ENCODE results near the gene ZNF556. TPM values are rescaled to one million over a fixed set of nuclear protein-coding genes. Genes with fewer than 3 reads are reported as not detected.
"Not testable (repeated sequence)": the region's sequence is repeated elsewhere in the genome, so short reads cannot be mapped to it uniquely, and the experiment has no call there.

Gene ZNF556
- total RNA-seq, 4 donors from 2014 or later, result not detected

DNA sequence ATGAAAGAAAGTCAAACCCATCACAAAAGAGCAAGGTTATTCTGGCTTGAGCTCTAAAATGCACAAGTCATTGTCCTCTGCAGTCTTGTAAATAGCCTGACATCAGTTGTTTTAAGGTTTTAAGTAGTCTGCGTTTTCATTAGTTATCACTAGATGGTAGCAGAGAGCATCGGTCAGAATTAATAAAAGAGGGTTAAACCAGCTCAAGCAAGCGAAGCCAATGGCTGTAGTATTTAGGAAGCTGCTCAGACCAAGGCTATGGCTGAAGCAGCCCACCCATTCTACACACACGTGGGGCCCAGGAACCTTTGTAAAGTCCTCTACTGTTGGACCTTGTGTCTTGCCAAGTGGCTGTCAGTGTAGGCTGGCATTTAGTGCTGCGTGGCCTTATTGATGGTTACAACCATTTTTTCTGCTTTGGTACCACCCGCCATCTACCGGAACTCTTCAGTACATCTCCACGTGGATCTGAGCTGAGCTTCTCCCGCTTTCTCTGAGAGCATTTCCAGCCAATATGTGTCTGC, 20.3 kb downstream of the ZNF556 start:
- no peak for TF ChIP-seq EP300 (IDR thresholded peaks at IDR 0.05)
- TF ChIP-seq, protein P1, sequence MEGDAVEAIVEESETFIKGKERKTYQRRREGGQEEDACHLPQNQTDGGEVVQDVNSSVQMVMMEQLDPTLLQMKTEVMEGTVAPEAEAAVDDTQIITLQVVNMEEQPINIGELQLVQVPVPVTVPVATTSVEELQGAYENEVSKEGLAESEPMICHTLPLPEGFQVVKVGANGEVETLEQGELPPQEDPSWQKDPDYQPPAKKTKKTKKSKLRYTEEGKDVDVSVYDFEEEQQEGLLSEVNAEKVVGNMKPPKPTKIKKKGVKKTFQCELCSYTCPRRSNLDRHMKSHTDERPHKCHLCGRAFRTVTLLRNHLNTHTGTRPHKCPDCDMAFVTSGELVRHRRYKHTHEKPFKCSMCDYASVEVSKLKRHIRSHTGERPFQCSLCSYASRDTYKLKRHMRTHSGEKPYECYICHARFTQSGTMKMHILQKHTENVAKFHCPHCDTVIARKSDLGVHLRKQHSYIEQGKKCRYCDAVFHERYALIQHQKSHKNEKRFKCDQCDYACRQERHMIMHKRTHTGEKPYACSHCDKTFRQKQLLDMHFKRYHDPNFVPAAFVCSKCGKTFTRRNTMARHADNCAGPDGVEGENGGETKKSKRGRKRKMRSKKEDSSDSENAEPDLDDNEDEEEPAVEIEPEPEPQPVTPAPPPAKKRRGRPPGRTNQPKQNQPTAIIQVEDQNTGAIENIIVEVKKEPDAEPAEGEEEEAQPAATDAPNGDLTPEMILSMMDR (IDR thresholded peaks at IDR 0.05), result peak; percentile 25 to 57
- Histone ChIP-seq H3K36me3 (no peaks in the 10 kb centered on the region), H3K27me3 (no peaks in the 10 kb centered on the region), H3K4me3 (no peak overlapping the region), H3K27ac (no peak overlapping the region), H3K9me3 (no peaks in the 10 kb centered on the region), H3K4me1 (peaks cover 7% of the 10 kb centered on the region)
- DNase-seq (ENCODE audit: low spot score in 2 of 2), result no peak
- 16% methylated on average over 9 of the region's 9 CpGs for WGBS

GRCh38 chr19:2888731-2889224, 21.6 kb downstream of the ZNF556 start:
- no peak overlapping the region for H3K27ac ChIP-seq
- peaks cover 9% of the 10 kb centered on the region for H3K4me1 ChIP-seq
- DNase-seq (ENCODE audit: low spot score in 2 of 2), result no peak
- peak overlapping the region; percentile 40 for H3K4me3 ChIP-seq
- H3K27me3 ChIP-seq, result no peaks in the 10 kb centered on the region
- WGBS, result 44% methylated on average over 24 of the region's 37 CpGs
- no peaks in the 10 kb centered on the region for H3K9me3 ChIP-seq
- no peaks in the 10 kb centered on the region for H3K36me3 ChIP-seq
- TF ChIP-seq POLR2AphosphoS5 (IDR thresholded peaks at IDR 0.05), result no peak
- TF ChIP-seq, protein P1 (IDR thresholded peaks at IDR 0.05), result no peak
- TF ChIP-seq POLR2A (IDR thresholded peaks at IDR 0.05), result no peak

DNA sequence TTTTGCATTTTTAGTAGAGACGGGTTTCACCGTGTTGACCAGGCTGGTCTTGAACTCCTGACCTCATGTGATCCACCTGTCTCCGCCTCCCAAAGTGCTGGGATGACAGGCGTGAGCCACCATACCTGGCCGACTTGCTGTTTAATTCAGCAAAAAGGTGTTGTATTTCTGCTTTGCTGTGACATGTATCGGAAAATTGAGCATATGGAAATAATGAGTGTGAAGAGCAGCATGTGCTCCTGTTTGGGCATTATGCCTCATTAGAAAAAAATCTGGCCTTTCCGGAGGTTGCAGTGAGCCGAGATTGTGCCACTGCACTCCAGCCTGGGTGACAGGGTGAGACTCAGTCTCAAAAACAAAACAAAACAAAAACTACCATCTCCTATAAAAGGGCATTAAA, 23.4 kb downstream of the ZNF556 start:
- not testable (repeated sequence) for H3K4me3 ChIP-seq; H3K27me3 ChIP-seq; H3K27ac ChIP-seq; H3K36me3 ChIP-seq; H3K9me3 ChIP-seq; DNase-seq (ENCODE audit: low spot score in 2 of 2)
- peaks cover 12% of the 10 kb centered on the region for H3K4me1 ChIP-seq
- 59% methylated on average over 8 of the region's 8 CpGs for WGBS

GRCh38 chr19:2896694-2897093, 29.6 kb downstream of the ZNF556 start:
- no peak for DNase-seq (ENCODE audit: low spot score in 2 of 2)
- 78% methylated on average over 8 of the region's 8 CpGs for WGBS
- H3K4me3 ChIP-seq, result no peak overlapping the region
- H3K9me3 ChIP-seq, result no peaks in the 10 kb centered on the region
- H3K27ac ChIP-seq, result no peak overlapping the region
- TF ChIP-seq EP300 (IDR thresholded peaks at IDR 0.05) (no peak), POLR2A (IDR thresholded peaks at IDR 0.05) (no peak), POLR2AphosphoS5 (IDR thresholded peaks at IDR 0.05) (no peak)
- TF ChIP-seq, protein P1 (IDR thresholded peaks at IDR 0.05), result no peak
- H3K36me3 ChIP-seq, result no peaks in the 10 kb centered on the region
- peaks cover 13% of the 10 kb centered on the region for H3K4me1 ChIP-seq
- H3K27me3 ChIP-seq, result no peaks in the 10 kb centered on the region

- Histone ChIP-seq H3K4me3 (peak within 1 kb of the TSS; percentile 72), H3K27me3 (no peaks in the 10 kb centered on the region), H3K9me3 (no peaks in the 10 kb centered on the region), H3K4me1 (peaks cover 21% of the 10 kb centered on the region), H3K36me3 (no peaks in the 10 kb centered on the region), H3K27ac (peak within 1 kb of the TSS; percentile 86)
- peak; percentile 100 for DNase-seq (ENCODE audit: low spot score in 2 of 2)
- no peak for TF ChIP-seq EP300 (IDR thresholded peaks at IDR 0.05)
- TF ChIP-seq POLR2AphosphoS5 (IDR thresholded peaks at IDR 0.05), result peak in 2 of 3 donors; percentile 73 to 87
- under 1% methylated on average over 61 of the region's 100 CpGs for WGBS
Observed at GRCh38 chr19:2900296-2901252, 33.4 kb downstream of the ZNF556 start, which contains the start of gene ZNF57. Gene ZNF57, plus strand, starts transcription at chr19:2900928. Its CDS starts 118 bp downstream, at chr19:2901046.

DNA sequence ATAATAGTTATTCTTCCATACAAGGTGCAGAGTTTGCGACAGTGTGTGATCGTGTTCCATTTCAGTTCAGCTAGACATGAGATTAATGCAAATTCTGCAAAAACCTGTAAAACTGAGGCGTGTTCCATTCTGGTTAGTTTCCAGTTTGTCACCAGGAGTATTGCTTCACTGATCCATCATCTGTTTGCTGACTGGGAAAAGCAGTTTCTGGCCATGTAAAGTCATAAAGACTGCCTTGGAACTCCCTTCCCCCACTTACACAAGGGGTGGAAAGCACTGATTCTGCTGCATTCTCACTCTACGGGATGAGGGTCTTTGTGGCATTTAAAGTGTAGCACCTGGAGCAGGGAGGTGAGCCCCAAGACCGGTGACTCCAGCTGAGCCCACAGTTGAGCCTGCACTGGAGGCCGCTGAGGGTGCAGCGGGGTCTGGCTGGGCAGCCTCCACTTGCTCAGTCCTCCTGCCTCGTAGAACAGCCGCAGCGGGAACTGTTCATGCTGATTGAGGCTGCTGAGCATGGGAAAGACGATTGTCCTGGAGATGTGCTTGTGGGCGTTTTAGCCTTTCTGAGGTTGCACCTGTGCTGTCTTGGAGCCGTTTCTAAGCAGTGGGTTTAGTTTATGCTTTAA, 35.6 kb downstream of the ZNF556 start:
- Histone ChIP-seq H3K27ac (peak overlapping the region; percentile 86), H3K9me3 (no peaks in the 10 kb centered on the region), H3K4me1 (peaks cover 24% of the 10 kb centered on the region), H3K4me3 (no peak overlapping the region), H3K27me3 (no peaks in the 10 kb centered on the region), H3K36me3 (no peaks in the 10 kb centered on the region)
- TF ChIP-seq POLR2A (IDR thresholded peaks at IDR 0.05) (no peak), EP300 (IDR thresholded peaks at IDR 0.05) (no peak), POLR2AphosphoS5 (IDR thresholded peaks at IDR 0.05) (no peak)
- TF ChIP-seq, protein P1 (IDR thresholded peaks at IDR 0.05), result no peak
- no peak for DNase-seq (ENCODE audit: low spot score in 2 of 2)
- WGBS, result 83% methylated on average over 9 of the region's 13 CpGs

- peaks cover 26% of the 10 kb centered on the region for H3K4me1 ChIP-seq
Observed at GRCh38 chr19:2903326-2903725, 36.2 kb downstream of the ZNF556 start.

More at GRCh38 chr19:2903326-2903725, 36.2 kb downstream of the ZNF556 start:
- WGBS, result 93% methylated on average over 13 of the region's 13 CpGs
- not testable (repeated sequence) for H3K36me3 ChIP-seq; H3K27ac ChIP-seq; H3K9me3 ChIP-seq; H3K4me3 ChIP-seq; H3K27me3 ChIP-seq; DNase-seq (ENCODE audit: low spot score in 2 of 2)

Measured in suprapubic skin (tissue), 4 donors.